ENCODE data around the gene RASIP1. TPM values are rescaled to one million over a fixed set of nuclear protein-coding genes. Genes with fewer than 3 reads are reported as not detected.

Gene RASIP1
- total and polyA plus RNA-seq, 11 donors = 10.0 to 28.1 (median 15.3) TPM

DNA sequence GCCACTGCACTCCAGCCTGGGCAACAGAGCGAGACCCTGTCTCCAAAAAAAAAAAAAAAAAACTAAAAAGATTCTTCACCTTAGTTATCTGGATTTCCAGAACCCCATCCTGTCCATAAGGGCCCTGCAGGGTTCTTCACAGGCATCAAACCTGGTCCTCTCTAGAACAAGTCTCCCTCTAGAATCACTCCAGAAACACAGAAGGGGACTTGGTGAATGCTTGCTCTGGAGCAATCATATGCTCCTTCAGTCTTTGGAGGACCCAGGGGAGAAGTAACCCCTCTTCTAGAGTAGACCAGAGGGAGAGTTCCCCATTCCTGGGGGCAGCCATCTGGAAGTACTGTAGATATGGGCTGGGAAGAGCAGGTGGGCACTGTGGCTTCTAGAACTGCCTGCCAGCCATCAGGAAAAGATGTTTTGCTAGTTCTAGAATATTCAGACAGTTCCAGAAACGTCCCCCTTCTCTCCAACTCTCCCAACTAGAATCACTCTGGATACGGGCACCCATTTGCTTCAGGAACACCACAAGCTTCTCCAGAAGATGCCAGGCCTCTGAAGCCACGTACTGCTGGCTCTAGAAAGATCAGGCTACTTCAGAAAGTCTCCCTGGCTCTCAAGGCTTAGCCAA, 9.3 kb upstream of the RASIP1 start:
- WGBS, 4 donors = 72 to 74% (median 73%) methylated on average over 4 of the region's 4 CpGs
- TF ChIP-seq, protein P1, sequence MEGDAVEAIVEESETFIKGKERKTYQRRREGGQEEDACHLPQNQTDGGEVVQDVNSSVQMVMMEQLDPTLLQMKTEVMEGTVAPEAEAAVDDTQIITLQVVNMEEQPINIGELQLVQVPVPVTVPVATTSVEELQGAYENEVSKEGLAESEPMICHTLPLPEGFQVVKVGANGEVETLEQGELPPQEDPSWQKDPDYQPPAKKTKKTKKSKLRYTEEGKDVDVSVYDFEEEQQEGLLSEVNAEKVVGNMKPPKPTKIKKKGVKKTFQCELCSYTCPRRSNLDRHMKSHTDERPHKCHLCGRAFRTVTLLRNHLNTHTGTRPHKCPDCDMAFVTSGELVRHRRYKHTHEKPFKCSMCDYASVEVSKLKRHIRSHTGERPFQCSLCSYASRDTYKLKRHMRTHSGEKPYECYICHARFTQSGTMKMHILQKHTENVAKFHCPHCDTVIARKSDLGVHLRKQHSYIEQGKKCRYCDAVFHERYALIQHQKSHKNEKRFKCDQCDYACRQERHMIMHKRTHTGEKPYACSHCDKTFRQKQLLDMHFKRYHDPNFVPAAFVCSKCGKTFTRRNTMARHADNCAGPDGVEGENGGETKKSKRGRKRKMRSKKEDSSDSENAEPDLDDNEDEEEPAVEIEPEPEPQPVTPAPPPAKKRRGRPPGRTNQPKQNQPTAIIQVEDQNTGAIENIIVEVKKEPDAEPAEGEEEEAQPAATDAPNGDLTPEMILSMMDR (IDR thresholded peaks at IDR 0.05) = no peak
- no peak for TF ChIP-seq POLR2A (IDR thresholded peaks at IDR 0.05)
- no peak overlapping the region for H3K4me3 ChIP-seq
- no peaks in the 10 kb centered on the region for H3K9me3 ChIP-seq
- ATAC-seq (no peak), DNase-seq (no peak)
- H3K4me1 ChIP-seq = peaks cover 0 to 36% (median 23%) of the 10 kb centered on the region in 12 donors
- peaks cover 0 to 33% (median 6%) of the 10 kb centered on the region in 9 donors for H3K27me3 ChIP-seq
- peaks cover 0 to 5% (median 0%) of the 10 kb centered on the region in 9 donors for H3K36me3 ChIP-seq
- intact Hi-C loops (cut with DNase I) = no loop called here
- H3K27ac ChIP-seq = no peak overlapping the region

DNA sequence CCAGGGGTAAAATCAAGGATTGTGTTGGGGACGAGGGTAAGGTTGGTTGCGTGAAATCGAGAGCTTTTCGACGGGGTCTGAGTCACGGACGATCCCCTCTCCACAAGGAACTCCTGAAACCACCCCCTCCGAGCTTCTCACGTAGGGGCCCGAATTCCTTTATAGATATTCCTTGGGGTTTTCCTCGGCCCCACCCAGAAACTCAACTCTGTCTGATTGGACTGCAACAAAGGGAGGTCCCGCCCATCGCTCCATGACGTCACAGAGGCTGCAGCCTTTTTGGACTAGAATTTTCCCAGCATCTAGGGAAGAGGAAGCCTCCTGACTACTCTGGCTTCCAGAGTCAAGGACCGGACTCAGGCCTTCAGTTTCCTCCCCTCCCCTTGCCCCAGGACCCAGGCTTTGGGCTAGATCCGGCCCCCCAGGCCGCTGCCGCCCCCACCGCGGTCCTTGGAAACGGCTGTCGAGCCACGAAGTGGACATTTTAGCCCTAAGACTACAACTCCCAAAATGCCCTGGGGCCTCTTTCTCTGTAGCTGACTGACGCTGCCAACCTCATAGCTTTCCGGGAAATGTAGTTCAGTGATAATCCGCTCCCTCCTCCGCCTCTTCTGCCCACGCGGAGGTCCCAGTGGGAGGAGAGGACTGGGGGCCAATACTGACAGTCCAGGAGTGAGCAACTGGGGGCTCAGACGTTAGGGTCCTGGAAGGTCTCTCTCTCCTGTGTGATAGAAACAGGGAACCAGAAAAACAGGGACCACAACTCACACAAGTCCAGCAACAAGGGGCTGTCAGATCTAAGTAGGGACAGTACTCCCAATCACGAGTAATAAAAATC, 6.5 kb upstream of the RASIP1 start, which contains the start of gene IZUMO1:
Gene IZUMO1 (minus strand): TSS at position 172 of the 838 bp plus-strand sequence. CDS start 1,050 bp downstream, outside the sequence.
- peaks cover 0 to 5% (median 0%) of the 10 kb centered on the region in 9 donors for H3K36me3 ChIP-seq
- no peaks in the 10 kb centered on the region for H3K9me3 ChIP-seq
- WGBS, 4 donors = 5 to 11% (median 8%) methylated on average over 25 to 31 of the region's 31 CpGs
- peaks cover 0 to 23% (median 10%) of the 10 kb centered on the region in 12 donors for H3K4me1 ChIP-seq
- peak within 1 kb of the TSS; percentile 61 to 93 (median 88) for H3K27ac ChIP-seq
- intact Hi-C loops (cut with DNase I) = no loop called here
- peak; percentile 85 to 91 (median 88) for DNase-seq
- TF ChIP-seq, protein P1 (IDR thresholded peaks at IDR 0.05) = no peak
- peak in 1 of 2 donors; percentile 21 for TF ChIP-seq POLR2A (IDR thresholded peaks at IDR 0.05)
- peaks cover 0 to 14% (median 0%) of the 10 kb centered on the region in 9 donors for H3K27me3 ChIP-seq
- ATAC-seq = peak; percentile 73 to 89 (median 84)
- H3K4me3 ChIP-seq = peak within 1 kb of the TSS in 11 of 12 donors; percentile 20 to 60 (median 49)

DNA sequence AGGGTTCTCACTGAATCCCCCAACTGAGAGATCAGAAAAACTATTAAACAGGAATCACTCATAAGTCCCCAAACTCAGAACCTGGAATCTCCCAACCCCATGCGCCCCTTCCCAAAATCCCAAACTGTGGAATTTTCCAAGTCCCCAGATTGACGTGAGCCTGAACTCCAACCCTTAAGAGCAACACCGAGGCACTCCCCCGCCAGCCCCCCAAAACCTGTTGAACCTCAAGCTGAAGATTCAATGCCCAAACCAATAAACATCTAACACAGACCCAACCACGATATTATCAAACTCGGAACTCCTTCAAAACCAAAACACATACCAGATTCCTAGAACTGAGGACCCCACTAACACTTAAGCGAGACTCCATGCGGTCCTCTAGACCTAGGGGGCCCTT, 5.7 kb upstream of the RASIP1 start:
- Histone ChIP-seq H3K4me1 (peaks cover 0 to 22% (median 9%) of the 10 kb centered on the region in 12 donors), H3K36me3 (peaks cover 0 to 5% (median 0%) of the 10 kb centered on the region in 9 donors), H3K9me3 (no peaks in the 10 kb centered on the region), H3K27ac (peak overlapping the region; percentile 61 to 93 (median 88)), H3K4me3 (peak overlapping the region in 4 of 12 donors; percentile 43 to 52 (median 49)), H3K27me3 (peaks cover 0 to 8% (median 0%) of the 10 kb centered on the region in 9 donors)
- DNase-seq = no peak
- intact Hi-C loops (cut with DNase I) = no loop called here
- TF ChIP-seq, protein P1 (IDR thresholded peaks at IDR 0.05) = no peak
- no peak for TF ChIP-seq POLR2A (IDR thresholded peaks at IDR 0.05)
- ATAC-seq = no peak
- WGBS, 4 donors = 74 to 83% (median 76%) methylated on average over 8 of the region's 8 CpGs

Measured in heart left ventricle (tissue), 16 donors.